Measurements from ENCODE around the gene PDCD7.
"Not testable (repeated sequence)": the region's sequence is repeated elsewhere in the genome, so short reads cannot be mapped to it uniquely, and the experiment has no call there.

PDCD7 gene

GRCh38 chr15:65115542-65115941 is 18.1 kb downstream of the PDCD7 start:
- no peak for DNase-seq

- DNase-seq = no peak
Observed at GRCh38 chr15:65115086-65115485, 18.5 kb downstream of the PDCD7 start, which contains the start of gene UBAP1L. Gene UBAP1L, minus strand, starts transcription at chr15:65115200. Its CDS starts 8,985 bp downstream, at chr15:65106215.

DNA sequence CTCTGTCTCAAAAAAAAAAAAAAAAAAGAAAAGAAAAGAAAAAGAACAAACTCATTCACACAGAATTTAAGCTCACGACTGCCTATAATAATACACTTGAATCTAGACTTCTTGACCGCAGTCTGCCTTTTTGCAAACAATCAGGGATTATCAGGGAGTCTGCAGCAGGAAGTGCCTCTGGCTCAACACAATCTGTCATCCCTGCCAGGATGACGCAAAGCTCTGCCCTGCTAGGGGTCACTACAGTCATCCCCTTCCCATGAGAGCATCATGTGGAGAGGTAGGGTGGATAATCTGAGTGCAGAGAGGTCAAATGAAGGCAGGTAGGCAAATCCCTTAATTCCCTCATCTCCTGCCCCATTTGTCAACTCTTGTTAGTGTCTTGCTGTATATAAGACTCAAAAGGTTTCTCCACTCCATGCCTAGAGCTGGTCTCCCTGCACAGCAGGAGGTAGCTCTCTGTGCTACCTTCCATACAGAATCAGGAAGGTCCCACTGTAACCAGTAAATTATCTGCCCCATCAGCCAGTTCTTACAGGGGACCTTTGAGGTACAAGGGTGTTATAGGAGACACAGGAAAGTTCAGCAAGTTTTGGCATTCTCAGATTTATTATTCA is 22.8 kb downstream of the PDCD7 start:
- no peak for DNase-seq

DNA sequence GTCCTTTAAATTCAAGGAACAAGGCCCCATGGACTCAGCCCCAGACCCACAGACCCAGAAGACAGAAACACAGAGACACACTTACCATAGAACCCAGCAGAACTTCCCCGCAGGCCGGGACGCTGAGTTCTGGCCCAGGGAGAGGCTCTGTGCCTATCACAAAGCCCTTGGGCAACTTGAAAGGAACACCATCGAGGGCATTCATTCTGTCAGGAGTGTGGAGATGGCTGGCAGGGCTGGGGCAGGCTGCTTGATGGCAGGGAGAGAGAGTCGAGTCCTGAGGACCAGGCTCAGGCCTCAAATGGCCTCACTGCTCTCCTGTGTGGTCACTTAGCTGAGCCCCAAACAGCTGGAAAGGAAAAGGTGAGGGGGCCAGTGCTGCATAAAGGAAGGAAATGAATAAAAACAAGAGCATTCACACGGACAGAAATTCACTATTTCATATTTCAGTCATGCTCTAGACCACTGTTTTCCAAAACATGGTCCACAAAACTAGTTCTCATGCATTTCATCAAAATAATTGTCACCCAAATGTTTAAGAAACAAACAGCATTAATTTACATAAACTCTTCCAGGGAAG is 27.5 kb downstream of the PDCD7 start:
- DNase-seq = no peak

DNA sequence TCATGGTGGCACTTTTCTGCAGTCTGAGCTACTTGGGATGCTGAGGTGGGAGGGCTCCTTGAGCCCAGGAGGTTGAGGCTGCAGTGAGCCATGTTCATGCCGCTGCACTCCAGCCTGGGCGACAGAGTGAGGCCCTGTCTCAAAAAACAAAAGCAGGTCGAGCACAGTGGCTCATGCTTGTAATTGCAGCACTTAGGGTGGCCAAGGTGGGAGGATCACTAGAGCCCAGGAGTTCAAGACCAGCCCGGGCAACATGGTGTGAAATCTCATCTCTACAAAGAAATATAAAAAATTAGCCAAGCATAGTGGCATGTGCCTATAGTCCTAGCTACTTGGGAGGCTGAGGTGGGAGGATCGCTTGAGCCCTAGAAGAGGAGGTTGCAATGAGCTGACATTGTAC is 28.6 kb downstream of the PDCD7 start:
- DNase-seq = no peak

DNA sequence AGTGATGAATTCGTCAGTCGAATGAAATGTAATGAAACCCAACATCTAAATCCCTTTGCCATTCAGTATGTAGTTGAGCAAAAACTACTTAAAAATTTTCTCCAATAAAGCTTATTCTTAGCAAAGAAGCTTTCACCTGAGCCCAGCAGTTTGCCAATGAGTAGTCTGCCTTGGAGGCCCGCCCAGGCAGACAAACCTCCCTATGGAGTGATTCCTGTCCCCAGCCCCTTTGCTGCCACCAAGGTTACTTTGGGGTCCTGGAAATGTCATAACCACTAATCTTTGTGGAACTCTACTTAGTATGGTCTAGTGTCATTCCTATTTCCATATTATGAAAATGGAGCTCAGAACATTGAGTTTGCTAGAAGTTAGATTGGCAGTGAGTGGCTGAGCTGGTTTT is 30.7 kb downstream of the PDCD7 start:
- no peak for DNase-seq

- no peak for DNase-seq
Observed at GRCh38 chr15:65101891-65102708, 31.5 kb downstream of the PDCD7 start.

DNA sequence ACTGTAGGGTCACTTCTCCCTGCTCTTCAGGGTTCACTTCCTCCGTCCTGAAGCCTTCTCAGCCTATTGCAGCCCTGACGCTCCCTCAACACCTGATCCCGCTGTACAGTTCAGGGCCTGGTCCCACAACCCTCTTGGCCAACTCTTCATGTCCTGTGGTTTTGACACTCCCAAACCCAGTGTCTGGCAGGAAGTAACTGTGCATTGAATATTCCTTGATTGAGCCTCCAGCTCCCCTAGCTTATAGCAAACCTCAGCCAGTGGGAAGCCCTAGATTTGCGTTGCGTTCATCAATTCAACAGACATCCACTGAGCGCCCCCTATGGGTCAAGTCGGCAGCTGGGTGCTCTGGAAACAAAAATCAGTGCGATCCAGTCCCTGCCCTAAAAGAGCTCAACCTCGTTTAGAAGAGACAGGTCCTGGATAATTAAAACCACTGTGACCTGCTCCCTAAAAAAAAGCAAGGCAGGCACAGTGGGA is 32.2 kb downstream of the PDCD7 start:
- peak; percentile 46 to 48 for DNase-seq

DNA sequence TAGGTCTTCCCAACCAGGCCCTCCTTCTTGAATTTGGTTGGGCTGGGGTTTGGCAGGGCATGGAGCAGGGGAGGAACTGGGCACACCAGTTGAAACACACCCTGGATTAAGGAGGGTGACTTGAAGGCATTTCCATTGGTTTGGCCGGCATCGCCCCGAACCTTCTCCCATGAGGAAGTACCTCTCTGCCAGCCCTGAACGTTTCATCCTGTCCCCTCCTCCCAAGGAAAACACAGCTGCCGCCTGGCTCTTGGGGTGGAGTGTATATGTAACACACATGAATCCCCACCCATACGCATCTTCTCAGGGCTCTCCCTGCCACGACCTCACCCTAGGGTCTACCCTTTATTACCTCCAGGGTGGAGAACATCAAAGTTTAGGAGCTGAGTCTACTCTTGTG is 33.2 kb downstream of the PDCD7 start:
- no peak for DNase-seq

DNA sequence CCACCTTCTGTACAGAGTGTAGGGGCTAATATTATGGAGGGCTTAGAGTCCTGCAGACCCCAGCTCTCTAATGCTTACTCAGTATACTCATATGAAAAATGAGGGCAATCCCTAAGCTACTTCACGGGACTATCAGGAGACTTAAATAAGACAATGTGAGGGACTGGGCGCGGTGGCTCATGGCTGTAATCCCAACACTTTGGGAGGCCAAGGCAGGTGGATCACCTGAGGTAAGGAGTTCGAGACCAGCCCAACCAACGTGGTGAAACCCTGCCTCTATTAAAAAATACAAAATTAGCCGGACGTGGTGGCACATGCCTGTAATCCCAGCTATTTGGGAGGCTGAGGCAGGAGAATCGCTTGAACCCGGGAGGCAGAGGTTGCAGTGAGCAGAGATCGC is 33.8 kb downstream of the PDCD7 start:
- not testable (repeated sequence) for DNase-seq

- no peak for DNase-seq
Observed at GRCh38 chr15:65099336-65099735, 34.3 kb downstream of the PDCD7 start.

DNA sequence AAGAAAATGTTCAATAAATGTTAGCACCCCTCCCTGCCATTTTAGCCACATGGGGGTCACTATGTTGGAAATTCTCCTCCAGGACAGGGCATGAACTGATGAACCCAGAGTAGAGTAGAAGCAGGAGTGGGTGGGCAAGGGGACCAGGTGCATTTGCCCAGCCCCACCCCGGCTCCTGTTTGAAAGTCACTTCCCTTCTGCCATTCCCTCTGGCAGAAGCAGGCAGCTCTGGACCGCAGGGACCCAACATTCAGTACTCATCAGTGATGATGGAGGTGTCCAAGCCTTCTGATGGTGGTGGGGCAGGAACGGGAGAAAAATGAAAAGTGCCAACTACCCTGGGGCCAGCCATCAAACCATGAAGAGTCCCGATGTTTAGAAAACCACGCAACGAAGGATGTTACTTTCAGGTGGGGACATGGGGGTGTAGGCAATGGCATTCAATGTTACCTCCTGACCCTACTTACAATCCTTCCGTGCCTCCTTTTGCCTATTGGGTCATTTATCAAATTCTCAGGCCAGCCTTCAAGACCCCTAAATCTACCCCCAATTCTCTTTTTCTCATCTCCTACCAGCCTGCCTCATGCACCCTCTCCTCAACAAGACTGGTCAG is 35.9 kb downstream of the PDCD7 start:
- no peak for DNase-seq

DNA sequence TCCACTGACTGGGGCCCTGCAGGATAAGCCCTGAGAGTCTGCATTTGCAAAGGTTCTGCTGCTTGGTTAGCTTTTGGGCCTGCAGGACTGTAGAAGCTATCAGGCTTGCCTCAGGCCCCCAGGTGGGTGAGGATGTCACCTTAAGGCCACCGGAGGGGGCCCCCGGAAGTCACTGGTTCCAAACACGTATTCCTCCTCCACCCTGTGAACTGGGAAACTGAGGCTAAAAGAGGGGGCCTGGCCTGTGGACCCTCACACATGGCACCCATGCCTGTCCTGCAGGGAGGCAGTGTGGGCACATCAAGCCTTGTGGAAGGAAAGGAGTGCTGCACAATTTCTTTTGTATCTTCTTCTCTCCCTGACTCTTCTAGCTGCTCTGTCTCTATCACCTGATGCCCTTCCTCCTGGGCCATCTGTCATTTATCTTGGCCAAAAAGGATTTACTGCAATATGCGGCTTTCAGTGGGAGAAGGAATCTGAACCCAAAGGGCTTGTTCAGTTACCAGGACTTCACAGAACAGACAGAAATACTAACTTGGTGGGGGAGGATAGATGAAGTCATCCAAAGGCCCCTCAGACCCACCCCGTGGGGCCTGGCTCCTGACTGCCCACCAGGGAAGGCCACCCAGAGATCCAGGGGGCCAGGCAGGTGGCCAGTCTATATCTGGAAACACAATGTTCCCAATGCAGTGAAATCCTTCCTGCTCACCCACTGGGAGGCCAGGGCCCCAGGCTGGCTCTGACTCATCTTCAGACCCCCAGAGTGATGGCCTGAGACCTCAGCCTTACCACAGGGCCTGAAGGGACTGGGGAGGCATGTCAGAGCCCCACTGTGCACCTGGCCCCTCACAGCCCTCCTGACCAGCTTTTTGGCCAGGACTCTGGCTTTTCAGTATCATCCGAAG is 36.9 kb downstream of the PDCD7 start:
- no peak for DNase-seq

DNA sequence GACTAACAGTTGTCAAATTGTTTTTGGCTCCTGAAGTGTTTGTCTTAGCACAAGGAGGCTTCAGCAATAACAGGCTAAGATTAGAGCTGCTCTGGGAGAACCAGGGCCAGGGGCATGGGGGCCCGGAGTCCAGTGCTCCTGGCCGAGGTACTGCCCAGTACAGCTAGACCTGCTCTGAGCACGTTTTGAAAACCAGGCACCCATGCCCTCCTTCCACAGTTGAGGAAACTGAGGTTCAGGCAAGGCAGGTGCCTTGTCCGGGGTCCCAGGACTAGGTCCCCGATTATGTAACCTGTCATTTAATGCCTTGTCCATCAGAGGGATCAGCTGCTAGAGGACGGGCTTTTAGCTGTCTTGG is 37.9 kb downstream of the PDCD7 start:
- DNase-seq = no peak

GRCh38 chr15:65095011-65095746 is 38.4 kb downstream of the PDCD7 start:
- DNase-seq = no peak

GRCh38 chr15:65094294-65094995 is 39.2 kb downstream of the PDCD7 start:
- no peak for DNase-seq

DNA sequence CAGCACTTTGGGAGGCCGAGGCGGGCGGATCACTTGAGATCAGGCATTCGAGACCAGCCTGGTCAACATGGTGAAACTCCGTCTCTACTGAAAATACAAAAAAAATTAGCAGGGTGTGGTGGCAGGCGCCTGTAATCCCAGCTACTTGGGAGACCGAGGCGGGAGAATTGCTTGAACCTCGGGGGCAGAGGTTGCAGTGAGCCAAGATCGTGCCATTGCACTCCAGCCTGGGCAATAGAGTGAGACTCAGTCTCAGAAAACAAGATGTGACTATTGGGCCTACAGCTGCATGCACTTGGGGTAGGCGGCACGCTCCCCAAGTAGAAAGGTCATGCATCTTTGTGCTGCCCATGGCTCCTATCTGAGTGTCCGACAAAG is 39.8 kb downstream of the PDCD7 start:
- DNase-seq = not testable (repeated sequence)

DNA sequence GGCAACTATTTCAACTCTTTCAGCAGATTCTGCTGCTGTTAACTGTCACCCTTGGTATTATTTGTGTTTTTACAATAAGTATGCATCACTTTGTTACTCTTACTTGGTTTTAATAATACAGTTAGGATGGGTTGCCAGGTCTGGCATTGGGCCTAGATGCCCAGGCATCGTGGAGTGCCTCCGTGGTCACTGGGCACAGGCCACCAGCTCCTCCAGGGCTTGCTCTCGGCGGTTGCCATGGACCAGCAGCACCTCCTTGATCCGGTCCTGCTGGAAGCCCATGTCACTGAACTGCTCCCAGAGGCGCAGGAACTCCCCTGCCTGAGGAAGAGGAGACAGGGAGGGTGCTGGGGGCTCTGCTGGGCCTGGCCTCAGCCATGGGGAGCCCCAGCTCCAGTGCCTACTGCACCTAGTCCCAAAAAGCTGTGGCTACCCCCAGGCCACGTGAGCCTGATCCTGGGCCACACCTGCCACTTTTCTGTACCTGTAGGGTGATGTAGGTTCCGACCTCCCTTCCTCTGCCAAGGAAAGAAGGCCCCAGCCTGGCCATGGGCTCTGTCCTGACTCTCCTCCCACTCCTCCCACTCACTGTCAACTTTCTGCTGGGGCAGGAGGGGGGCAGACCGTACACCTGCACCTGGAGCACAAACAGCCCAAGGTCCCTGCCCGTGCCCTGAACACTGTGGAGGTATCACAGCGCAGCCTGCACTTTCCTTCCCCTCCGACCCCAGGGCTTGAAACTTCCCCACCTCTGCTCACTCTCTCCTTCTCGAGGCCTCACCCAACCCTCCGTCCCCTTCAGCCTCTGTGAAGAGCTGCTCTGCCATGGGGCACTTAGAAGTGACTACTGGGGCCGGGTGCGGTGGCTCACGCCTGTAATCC is 40.5 kb downstream of the PDCD7 start:
- no peak for DNase-seq

GRCh38 chr15:65091946-65092770 is 41.5 kb downstream of the PDCD7 start:
- no peak for DNase-seq
